Mammary epithelial cell (primary cell): Measurements from ENCODE around the gene SLC25A21.

Source experiments
- CTCF ChIP-seq, 2 donors: IDR thresholded peaks in 1 of 2; conservative IDR thresholded peaks in 1 of 2; 2 replicates each; pipeline ENCODE4 v1.5.1; 2011 to 2012; ENCODE audit warnings: inconsistent platforms in 2 of 2, low read length in 2 of 2, mild to moderate bottlenecking in 2 of 2, control low read depth in 1 of 2, low read depth in 1 of 2; ENCODE audit not compliant: insufficient read depth in 1 of 2; ENCODE audit errors: extremely low read depth in 1 of 2
- EZH2 ChIP-seq: IDR thresholded peaks from 2 replicates; pipeline ENCODE4 v1.6.1; 2012; ENCODE audit warnings: low read length, inconsistent platforms, borderline replicate concordance

- TF ChIP-seq CTCF (conservative IDR thresholded peaks at IDR 0.05 in 1 of 2, IDR thresholded peaks at IDR 0.05 in 1 of 2; ENCODE audit: extremely low read depth in 1 of 2, insufficient read depth in 1 of 2, low read depth in 1 of 2, low read length in 2 of 2) = no peak
- TF ChIP-seq EZH2 = no peak
Observed at GRCh38 chr14:37047226-37047625, 125.2 kb downstream of the SLC25A21 start.
